GM12878 (cell line): ENCODE measurements around the gene PRDM1. TPM values are rescaled to one million over a fixed set of nuclear protein-coding genes. Genes with fewer than 3 reads are reported as not detected.

Source experiments
- BMI1 ChIP-seq: fragments of 450-650 bp; IDR thresholded peaks from 2 replicates; pipeline ENCODE4 v1.6.1; 2016; ENCODE audit warnings: mild to moderate bottlenecking, moderate library complexity, borderline replicate concordance
- ETV6 ChIP-seq, 2 experiments: fragments of 450-650 bp in 1 of 2; IDR thresholded peaks in 1 of 2; conservative IDR thresholded peaks in 1 of 2; 2 replicates each; pipeline ENCODE4 v1.6.1; 2014; ENCODE audit warnings: antibody characterized with exemption in 1 of 2, borderline replicate concordance in 1 of 2, low read depth in 1 of 2, mild to moderate bottlenecking in 1 of 2, moderate library complexity in 1 of 2
- IKZF2 ChIP-seq, 2 experiments: fragments of 450-650 bp; IDR thresholded peaks; 2 replicates each; pipeline ENCODE4 v1.6.1; 2017; ENCODE audit warnings: mild to moderate bottlenecking in 2 of 2, moderate library complexity in 2 of 2
- JUNB ChIP-seq: IDR thresholded peaks from 2 replicates; pipeline ENCODE4 v1.6.1; 2016; ENCODE audit warnings: antibody characterized with exemption, mild to moderate bottlenecking
- KAT2A ChIP-seq: conservative IDR thresholded peaks from 2 replicates; pipeline ENCODE4 v1.6.1; 2011; ENCODE audit warnings: low read depth, low read length; ENCODE audit not compliant: control insufficient read depth
- POLR2A ChIP-seq: IDR thresholded peaks from 2 replicates; pipeline ENCODE4 v1.6.1; 2011; ENCODE audit warnings: low read depth, mild to moderate bottlenecking, low read length
- RB1 ChIP-seq: fragments of 450-650 bp; formaldehyde crosslinking; IDR thresholded peaks from 2 replicates; pipeline ENCODE4 v1.6.1; 2017; ENCODE audit warnings: mild to moderate bottlenecking, borderline replicate concordance
- RELA ChIP-seq: fragments of 450-650 bp; IDR thresholded peaks from 2 replicates; pipeline ENCODE4 v1.8.0; 2014; ENCODE audit warnings: borderline replicate concordance; ENCODE audit not compliant: partially characterized antibody
- TBL1XR1 ChIP-seq: IDR thresholded peaks from 2 replicates; pipeline ENCODE4 v1.6.1; 2012; ENCODE audit warnings: low read depth, low read length, improper control_type of control experiment
- ZNF207 ChIP-seq: fragments of 450-650 bp; IDR thresholded peaks from 2 replicates; pipeline ENCODE4 v1.6.1; 2014; ENCODE audit warnings: antibody characterized with exemption, mild to moderate bottlenecking, borderline replicate concordance
- ZNF24 ChIP-seq: fragments of 450-650 bp; IDR thresholded peaks from 2 replicates; pipeline ENCODE4 v1.6.1; 2017; ENCODE audit warnings: antibody characterized with exemption, mild to moderate bottlenecking
- polyA plus RNA-seq, 11 experiments: library from polyadenylated mRNA; depleted of rRNA in 4 of 11; unstranded in 6 of 11; stranded (reverse) in 5 of 11; fragments of >200 nt; fragmentation: Nextera tagmentation in 4 of 11; fragmentation: Illumina TruSeq in 1 of 11; extraction: Ambion mirVana in 4 of 11; extraction: Trizol in 1 of 11; gene quantifications; 1 replicate in 1 of 11; 2 replicates in 10 of 11; pipeline versions ENCODE4 v1.2.1 to v1.2.3, GENCODE V29; 2011 to 2016; ENCODE audit warnings: inconsistent platforms in 2 of 11, missing spikeins in 2 of 11, low read depth in 1 of 11
- total RNA-seq, 4 experiments: library from RNA; depleted of rRNA in 3 of 4; stranded (reverse); fragments of >200 nt in 3 of 4; fragmentation: Illumina TruSeq in 1 of 4; extraction: Trizol in 1 of 4; gene quantifications; 2 replicates each; pipeline versions ENCODE4 v1.2.1 to v1.2.3, GENCODE V29; 2013 to 2021
- TF ChIP-seq, protein P1 (sequence below): IDR thresholded peaks from 2 replicates; pipeline ENCODE4 v1.6.1; 2012; ENCODE audit warnings: mild to moderate bottlenecking, low read depth, low read length
- TF ChIP-seq, protein P2 (sequence below): fragments of 450-650 bp; IDR thresholded peaks from 2 replicates; pipeline ENCODE4 v1.6.1; 2017; ENCODE audit warnings: mild to moderate bottlenecking, low read depth, inconsistent platforms; ENCODE audit not compliant: poor library complexity, severe bottlenecking
- TF ChIP-seq, protein P3 (sequence below), 3 experiments: IDR thresholded peaks in 2 of 3; conservative IDR thresholded peaks in 1 of 3; 2 replicates each; pipeline ENCODE4 v1.5.1; 2011; ENCODE audit warnings: low read depth in 3 of 3, low read length in 3 of 3, mild to moderate bottlenecking in 3 of 3, control low read depth in 2 of 3, moderate library complexity in 2 of 3, inconsistent platforms in 1 of 3, mixed read lengths in 1 of 3; ENCODE audit not compliant: control insufficient read depth in 2 of 3, insufficient read depth in 1 of 3; ENCODE audit errors: extremely low read depth in 1 of 3
- TF ChIP-seq, protein P4 (sequence below): fragments of 450-650 bp; formaldehyde crosslinking; IDR thresholded peaks from 2 replicates; pipeline ENCODE4 v1.4.0; 2020; ENCODE audit warnings: mild to moderate bottlenecking, moderate library complexity

Gene PRDM1
- total and polyA plus RNA-seq, 10 of the 15 experiments (the other 5 are each of a cell fraction or from before 2014, with no cell fraction given), result 1.9 to 15.8 (median 4.1) TPM

DNA sequence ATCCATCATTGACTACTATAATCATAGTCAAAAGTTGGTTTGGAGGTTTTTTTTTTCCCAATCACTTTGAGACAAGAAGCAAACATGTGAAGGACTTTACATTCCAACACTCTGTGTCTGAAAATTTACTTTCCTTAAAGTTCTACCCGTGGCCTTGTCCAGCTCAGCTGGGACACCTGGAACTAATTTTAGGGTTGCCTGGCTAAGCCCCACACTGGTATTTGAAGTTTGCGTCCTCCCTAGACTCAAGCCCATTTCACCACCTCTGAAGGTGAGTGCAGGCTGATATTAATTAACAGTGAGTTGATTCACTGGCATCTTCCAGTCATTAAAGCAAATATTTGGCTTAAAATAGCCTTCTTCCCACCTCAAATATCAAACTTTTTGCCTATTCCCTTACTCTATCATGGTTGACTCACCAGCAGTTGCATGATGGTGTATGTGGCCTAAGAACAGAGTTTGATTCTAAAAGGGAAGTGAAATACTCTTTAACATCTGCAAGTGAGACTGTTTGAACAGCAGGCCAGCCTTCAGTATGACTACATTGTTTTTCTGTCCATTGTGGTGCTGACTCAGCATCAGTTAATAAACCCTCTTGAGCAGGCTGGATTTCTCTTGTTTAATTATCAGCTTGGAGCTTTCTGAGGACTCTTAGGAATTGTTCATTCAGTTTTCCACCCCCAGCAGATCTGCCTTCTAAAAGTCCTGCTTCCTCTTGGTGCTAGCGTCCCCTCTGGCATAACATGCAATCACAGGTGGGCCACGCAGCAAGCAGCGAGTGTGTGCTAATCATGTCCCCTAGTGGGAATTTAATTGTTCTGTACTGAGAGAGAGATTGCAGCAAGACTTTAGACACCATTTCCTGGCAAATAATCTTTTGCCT, 1.8 kb upstream of the PRDM1 start (continued):
- TF ChIP-seq KAT2A (no peak), IKZF2 (IDR thresholded peaks at IDR 0.05) (peak; percentile 71 to 73), BMI1 (peak; percentile 46; the same call in 1 of the 2 replicates), ZNF207 (no peak; the same call in 1 of the 2 replicates), POLR2A (no peak), ETV6 (conservative IDR thresholded peaks at IDR 0.05 in 1 of 2, IDR thresholded peaks at IDR 0.05 in 1 of 2; ENCODE audit: borderline replicate concordance in 1 of 2, low read depth in 1 of 2) (peak in 1 of 2 experiments; percentile 21; a peak in 1 of 4 replicates), RELA (no peak), TBL1XR1 (no peak; the same call in 1 of the 2 replicates), JUNB (no peak; the same call in none of the 2 replicates), ZNF24 (0 out of 2 replicates have a peak, but pooled peaks have one; percentile 39), RB1 (no peak)
- TF ChIP-seq, protein P1, sequence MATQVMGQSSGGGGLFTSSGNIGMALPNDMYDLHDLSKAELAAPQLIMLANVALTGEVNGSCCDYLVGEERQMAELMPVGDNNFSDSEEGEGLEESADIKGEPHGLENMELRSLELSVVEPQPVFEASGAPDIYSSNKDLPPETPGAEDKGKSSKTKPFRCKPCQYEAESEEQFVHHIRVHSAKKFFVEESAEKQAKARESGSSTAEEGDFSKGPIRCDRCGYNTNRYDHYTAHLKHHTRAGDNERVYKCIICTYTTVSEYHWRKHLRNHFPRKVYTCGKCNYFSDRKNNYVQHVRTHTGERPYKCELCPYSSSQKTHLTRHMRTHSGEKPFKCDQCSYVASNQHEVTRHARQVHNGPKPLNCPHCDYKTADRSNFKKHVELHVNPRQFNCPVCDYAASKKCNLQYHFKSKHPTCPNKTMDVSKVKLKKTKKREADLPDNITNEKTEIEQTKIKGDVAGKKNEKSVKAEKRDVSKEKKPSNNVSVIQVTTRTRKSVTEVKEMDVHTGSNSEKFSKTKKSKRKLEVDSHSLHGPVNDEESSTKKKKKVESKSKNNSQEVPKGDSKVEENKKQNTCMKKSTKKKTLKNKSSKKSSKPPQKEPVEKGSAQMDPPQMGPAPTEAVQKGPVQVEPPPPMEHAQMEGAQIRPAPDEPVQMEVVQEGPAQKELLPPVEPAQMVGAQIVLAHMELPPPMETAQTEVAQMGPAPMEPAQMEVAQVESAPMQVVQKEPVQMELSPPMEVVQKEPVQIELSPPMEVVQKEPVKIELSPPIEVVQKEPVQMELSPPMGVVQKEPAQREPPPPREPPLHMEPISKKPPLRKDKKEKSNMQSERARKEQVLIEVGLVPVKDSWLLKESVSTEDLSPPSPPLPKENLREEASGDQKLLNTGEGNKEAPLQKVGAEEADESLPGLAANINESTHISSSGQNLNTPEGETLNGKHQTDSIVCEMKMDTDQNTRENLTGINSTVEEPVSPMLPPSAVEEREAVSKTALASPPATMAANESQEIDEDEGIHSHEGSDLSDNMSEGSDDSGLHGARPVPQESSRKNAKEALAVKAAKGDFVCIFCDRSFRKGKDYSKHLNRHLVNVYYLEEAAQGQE, result no peak
- TF ChIP-seq, protein P2, sequence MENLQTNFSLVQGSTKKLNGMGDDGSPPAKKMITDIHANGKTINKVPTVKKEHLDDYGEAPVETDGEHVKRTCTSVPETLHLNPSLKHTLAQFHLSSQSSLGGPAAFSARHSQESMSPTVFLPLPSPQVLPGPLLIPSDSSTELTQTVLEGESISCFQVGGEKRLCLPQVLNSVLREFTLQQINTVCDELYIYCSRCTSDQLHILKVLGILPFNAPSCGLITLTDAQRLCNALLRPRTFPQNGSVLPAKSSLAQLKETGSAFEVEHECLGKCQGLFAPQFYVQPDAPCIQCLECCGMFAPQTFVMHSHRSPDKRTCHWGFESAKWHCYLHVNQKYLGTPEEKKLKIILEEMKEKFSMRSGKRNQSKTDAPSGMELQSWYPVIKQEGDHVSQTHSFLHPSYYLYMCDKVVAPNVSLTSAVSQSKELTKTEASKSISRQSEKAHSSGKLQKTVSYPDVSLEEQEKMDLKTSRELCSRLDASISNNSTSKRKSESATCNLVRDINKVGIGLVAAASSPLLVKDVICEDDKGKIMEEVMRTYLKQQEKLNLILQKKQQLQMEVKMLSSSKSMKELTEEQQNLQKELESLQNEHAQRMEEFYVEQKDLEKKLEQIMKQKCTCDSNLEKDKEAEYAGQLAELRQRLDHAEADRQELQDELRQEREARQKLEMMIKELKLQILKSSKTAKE, result no peak
- TF ChIP-seq, protein P3, sequence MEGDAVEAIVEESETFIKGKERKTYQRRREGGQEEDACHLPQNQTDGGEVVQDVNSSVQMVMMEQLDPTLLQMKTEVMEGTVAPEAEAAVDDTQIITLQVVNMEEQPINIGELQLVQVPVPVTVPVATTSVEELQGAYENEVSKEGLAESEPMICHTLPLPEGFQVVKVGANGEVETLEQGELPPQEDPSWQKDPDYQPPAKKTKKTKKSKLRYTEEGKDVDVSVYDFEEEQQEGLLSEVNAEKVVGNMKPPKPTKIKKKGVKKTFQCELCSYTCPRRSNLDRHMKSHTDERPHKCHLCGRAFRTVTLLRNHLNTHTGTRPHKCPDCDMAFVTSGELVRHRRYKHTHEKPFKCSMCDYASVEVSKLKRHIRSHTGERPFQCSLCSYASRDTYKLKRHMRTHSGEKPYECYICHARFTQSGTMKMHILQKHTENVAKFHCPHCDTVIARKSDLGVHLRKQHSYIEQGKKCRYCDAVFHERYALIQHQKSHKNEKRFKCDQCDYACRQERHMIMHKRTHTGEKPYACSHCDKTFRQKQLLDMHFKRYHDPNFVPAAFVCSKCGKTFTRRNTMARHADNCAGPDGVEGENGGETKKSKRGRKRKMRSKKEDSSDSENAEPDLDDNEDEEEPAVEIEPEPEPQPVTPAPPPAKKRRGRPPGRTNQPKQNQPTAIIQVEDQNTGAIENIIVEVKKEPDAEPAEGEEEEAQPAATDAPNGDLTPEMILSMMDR (IDR thresholded peaks at IDR 0.05 in 2 of 3, conservative IDR thresholded peaks at IDR 0.05 in 1 of 3; ENCODE audit: control insufficient read depth in 2 of 3, extremely low read depth in 1 of 3, insufficient read depth in 1 of 3, low read depth in 3 of 3, low read length in 3 of 3), result peak in 2 of 3 experiments; percentile 45 to 62; a peak in 5 of 6 replicates
- TF ChIP-seq, protein P4, sequence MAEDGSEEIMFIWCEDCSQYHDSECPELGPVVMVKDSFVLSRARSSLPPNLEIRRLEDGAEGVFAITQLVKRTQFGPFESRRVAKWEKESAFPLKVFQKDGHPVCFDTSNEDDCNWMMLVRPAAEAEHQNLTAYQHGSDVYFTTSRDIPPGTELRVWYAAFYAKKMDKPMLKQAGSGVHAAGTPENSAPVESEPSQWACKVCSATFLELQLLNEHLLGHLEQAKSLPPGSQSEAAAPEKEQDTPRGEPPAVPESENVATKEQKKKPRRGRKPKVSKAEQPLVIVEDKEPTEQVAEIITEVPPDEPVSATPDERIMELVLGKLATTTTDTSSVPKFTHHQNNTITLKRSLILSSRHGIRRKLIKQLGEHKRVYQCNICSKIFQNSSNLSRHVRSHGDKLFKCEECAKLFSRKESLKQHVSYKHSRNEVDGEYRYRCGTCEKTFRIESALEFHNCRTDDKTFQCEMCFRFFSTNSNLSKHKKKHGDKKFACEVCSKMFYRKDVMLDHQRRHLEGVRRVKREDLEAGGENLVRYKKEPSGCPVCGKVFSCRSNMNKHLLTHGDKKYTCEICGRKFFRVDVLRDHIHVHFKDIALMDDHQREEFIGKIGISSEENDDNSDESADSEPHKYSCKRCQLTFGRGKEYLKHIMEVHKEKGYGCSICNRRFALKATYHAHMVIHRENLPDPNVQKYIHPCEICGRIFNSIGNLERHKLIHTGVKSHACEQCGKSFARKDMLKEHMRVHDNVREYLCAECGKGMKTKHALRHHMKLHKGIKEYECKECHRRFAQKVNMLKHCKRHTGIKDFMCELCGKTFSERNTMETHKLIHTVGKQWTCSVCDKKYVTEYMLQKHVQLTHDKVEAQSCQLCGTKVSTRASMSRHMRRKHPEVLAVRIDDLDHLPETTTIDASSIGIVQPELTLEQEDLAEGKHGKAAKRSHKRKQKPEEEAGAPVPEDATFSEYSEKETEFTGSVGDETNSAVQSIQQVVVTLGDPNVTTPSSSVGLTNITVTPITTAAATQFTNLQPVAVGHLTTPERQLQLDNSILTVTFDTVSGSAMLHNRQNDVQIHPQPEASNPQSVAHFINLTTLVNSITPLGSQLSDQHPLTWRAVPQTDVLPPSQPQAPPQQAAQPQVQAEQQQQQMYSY (CRISPR knock-in tag), result no peak
